Liver (tissue), 9 donors: ENCODE measurements around the gene KCNJ12. TPM values are rescaled to one million over a fixed set of nuclear protein-coding genes. Genes with fewer than 3 reads are reported as not detected.
"Not testable (repeated sequence)": the region's sequence is repeated elsewhere in the genome, so short reads cannot be mapped to it uniquely, and the experiment has no call there.

Source experiments
- DNase-seq: peaks from one replicate; pipeline ENCODE4 v3.0.0-alpha.2; 2017; ENCODE audit warnings: low spot score
- H3K27ac ChIP-seq, 2 donors: one replicate each; pipeline ENCODE4 v1.7.0; 2013; ENCODE audit warnings: inconsistent platforms in 2 of 2, low read length in 2 of 2, control low read depth in 1 of 2, low read depth in 1 of 2, mild to moderate bottlenecking in 1 of 2
- H3K27me3 ChIP-seq, 4 donors: one replicate each; pipeline versions ENCODE4 v1.6.1 to v1.7.0; 2013; ENCODE audit warnings: low read length in 3 of 4, inconsistent platforms in 1 of 4, mild to moderate bottlenecking in 1 of 4, moderate library complexity in 1 of 4; ENCODE audit not compliant: control insufficient read depth in 4 of 4, insufficient read depth in 4 of 4
- H3K36me3 ChIP-seq, 4 donors: one replicate each; pipeline versions ENCODE4 v1.6.1 to v1.7.0; 2013; ENCODE audit warnings: low read length in 3 of 4, mild to moderate bottlenecking in 3 of 4, low read depth in 1 of 4, moderate library complexity in 1 of 4; ENCODE audit not compliant: control insufficient read depth in 4 of 4, insufficient read depth in 3 of 4
- H3K4me1 ChIP-seq, 4 donors: one replicate each; pipeline versions ENCODE4 v1.6.1 to v1.7.0; 2013; ENCODE audit warnings: low read length in 3 of 4, mild to moderate bottlenecking in 3 of 4, moderate library complexity in 1 of 4; ENCODE audit not compliant: control insufficient read depth in 4 of 4, insufficient read depth in 4 of 4
- H3K4me3 ChIP-seq, 3 donors: one replicate each; pipeline versions ENCODE4 v1.6.1 to v1.7.0; 2013; ENCODE audit warnings: low read length in 3 of 3, control low read depth in 1 of 3, low read depth in 1 of 3, mild to moderate bottlenecking in 1 of 3
- H3K9ac ChIP-seq, 2 donors: one replicate each; pipeline ENCODE4 v1.7.0; 2013; ENCODE audit warnings: low read length in 2 of 2, mild to moderate bottlenecking in 2 of 2, moderate library complexity in 2 of 2, control low read depth in 1 of 2, low read depth in 1 of 2
- H3K9me3 ChIP-seq, 4 donors: one replicate each; pipeline versions ENCODE4 v1.6.1 to v1.7.0; 2013; ENCODE audit warnings: low read length in 3 of 4; ENCODE audit not compliant: control insufficient read depth in 4 of 4
- MAX ChIP-seq: IDR thresholded peaks from 2 replicates; pipeline ENCODE4 v1.6.1; 2016; ENCODE audit warnings: antibody characterized with exemption
- NR2F2 ChIP-seq: IDR thresholded peaks from 2 replicates; pipeline ENCODE4 v1.6.1; 2016; ENCODE audit warnings: antibody characterized with exemption
- TAF1 ChIP-seq: conservative IDR thresholded peaks from 2 replicates; pipeline ENCODE4 v1.6.1; 2016; ENCODE audit warnings: antibody characterized with exemption, mild to moderate bottlenecking
- ZBTB33 ChIP-seq: IDR thresholded peaks from 2 replicates; pipeline ENCODE4 v1.6.1; 2016; ENCODE audit warnings: antibody characterized with exemption
- WGBS: extraction: QIAGEN DNeasy Blood & Tissue Kit; methylation state at CpG from one replicate; pipeline ENCODE4 v1.1.7; 2013; 5-methylcytosine and 5-hydroxymethylcytosine counted together
- polyA plus RNA-seq, 2 donors: library from polyadenylated mRNA; stranded (reverse) in 1 of 2; unstranded in 1 of 2; fragments of 200-250 nt in 1 of 2; fragments of >200 nt in 1 of 2; fragmentation: Nextera tagmentation in 1 of 2; extraction: Ambion mirVana in 1 of 2; gene quantifications; one replicate each; pipeline versions ENCODE4 v1.2.1 to v1.2.3, GENCODE V29; 2013 to 2015
- total RNA-seq, 2 donors: library from RNA; depleted of rRNA; stranded (reverse); fragments of >200 nt; gene quantifications; one replicate each; pipeline ENCODE4 v1.2.3, GENCODE V29; 2014
- donor health status: healthy.
- donor health status: healthy.
- donor health status: healthy.
- donor health status: healthy.
- donor health status: healthy.

Gene KCNJ12
- total and polyA plus RNA-seq, 4 donors, result 0.25 to 0.67 (median 0.38) TPM

- not testable (repeated sequence) for H3K4me1 ChIP-seq, H3K36me3 ChIP-seq, H3K27me3 ChIP-seq, H3K27ac ChIP-seq, H3K9ac ChIP-seq, DNase-seq, H3K4me3 ChIP-seq, H3K9me3 ChIP-seq
- WGBS, result 87% methylated on average over 4 of the region's 4 CpGs
Measured at GRCh38 chr17:21336541-21337294, 39.4 kb upstream of the KCNJ12 start.

- not testable (repeated sequence) for H3K36me3 ChIP-seq, H3K27me3 ChIP-seq, H3K9ac ChIP-seq, DNase-seq, H3K4me1 ChIP-seq, H3K27ac ChIP-seq, H3K9me3 ChIP-seq, H3K4me3 ChIP-seq
- WGBS, result 76% methylated on average over 8 of the region's 8 CpGs
Measured at GRCh38 chr17:21337981-21338625, 38.1 kb upstream of the KCNJ12 start.

- no peak for TF ChIP-seq MAX
- no peak for TF ChIP-seq ZBTB33
- no peak for TF ChIP-seq TAF1
- TF ChIP-seq NR2F2, result no peak
- 56% methylated on average over 7 of the region's 7 CpGs for WGBS
- Histone ChIP-seq H3K36me3 (no peaks in the 10 kb centered on the region), H3K4me3 (no peak overlapping the region), H3K27ac (no peak overlapping the region), H3K9ac (no peak overlapping the region), H3K27me3 (no peaks in the 10 kb centered on the region), H3K9me3 (no peaks in the 10 kb centered on the region), H3K4me1 (no peaks in the 10 kb centered on the region)
- DNase-seq, result no peak
Measured at GRCh38 chr17:21339011-21339410, 37.1 kb upstream of the KCNJ12 start.

GRCh38 chr17:21339571-21339970, 36.6 kb upstream of the KCNJ12 start:
- not testable (repeated sequence) for H3K36me3 ChIP-seq, H3K27ac ChIP-seq, H3K4me1 ChIP-seq, H3K9me3 ChIP-seq, H3K27me3 ChIP-seq, H3K4me3 ChIP-seq, H3K9ac ChIP-seq, DNase-seq
- 90% methylated on average over 11 of the region's 11 CpGs for WGBS

GRCh38 chr17:21340407-21340806, 35.8 kb upstream of the KCNJ12 start:
- 87% methylated on average over 6 of the region's 6 CpGs for WGBS
- DNase-seq, H3K9me3 ChIP-seq, H3K36me3 ChIP-seq, H3K27ac ChIP-seq, H3K4me3 ChIP-seq, H3K9ac ChIP-seq, H3K4me1 ChIP-seq, H3K27me3 ChIP-seq: not testable (repeated sequence)

GRCh38 chr17:21341279-21341678, 34.9 kb upstream of the KCNJ12 start:
- H3K27ac ChIP-seq, H3K4me3 ChIP-seq, H3K9ac ChIP-seq, H3K9me3 ChIP-seq, DNase-seq, H3K4me1 ChIP-seq, H3K36me3 ChIP-seq, H3K27me3 ChIP-seq: not testable (repeated sequence)
- 77% methylated on average over 4 of the region's 4 CpGs for WGBS

GRCh38 chr17:21341925-21342540, 34.1 kb upstream of the KCNJ12 start:
- not testable (repeated sequence) for H3K9me3 ChIP-seq

More at GRCh38 chr17:21341925-21342540, 34.1 kb upstream of the KCNJ12 start:
- H3K4me1 ChIP-seq, H3K4me3 ChIP-seq, H3K9ac ChIP-seq, H3K36me3 ChIP-seq, H3K27ac ChIP-seq, H3K27me3 ChIP-seq, DNase-seq: not testable (repeated sequence)
- WGBS, result 77% methylated on average over 8 of the region's 8 CpGs
